ENCODE results near the gene DCHS2. TPM values are rescaled to one million over a fixed set of nuclear protein-coding genes. Genes with fewer than 3 reads are reported as not detected.

The DCHS2 gene
- total RNA-seq, 4 donors from 2014 or later = 0.27 to 0.84 (median 0.38) TPM

DNA sequence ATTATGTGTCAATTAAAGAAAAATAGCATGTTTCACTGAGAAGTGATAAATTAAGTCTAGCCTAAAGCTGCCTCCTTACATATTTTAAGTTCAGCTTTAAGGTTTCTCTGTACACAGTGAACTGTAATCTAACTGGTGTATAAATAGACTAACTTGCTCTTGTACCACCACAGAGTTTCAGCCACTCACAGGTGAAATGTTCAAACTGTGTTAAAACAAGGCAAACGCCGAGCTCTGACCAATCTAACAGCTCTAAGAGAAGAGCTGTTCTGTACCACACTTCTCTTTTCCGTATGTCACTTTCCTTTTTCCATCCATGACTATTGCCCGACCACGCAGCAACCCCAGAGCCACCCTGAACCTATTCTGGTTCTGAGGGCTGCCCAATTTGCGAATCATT, 64.5 kb downstream of the DCHS2 start:
- intact Hi-C loops (cut with DNase I; ENCODE audit: low total_unique reads) = no loop called here
- TF ChIP-seq POLR2A (IDR thresholded peaks at IDR 0.05) = no peak
- TF ChIP-seq, protein P1, sequence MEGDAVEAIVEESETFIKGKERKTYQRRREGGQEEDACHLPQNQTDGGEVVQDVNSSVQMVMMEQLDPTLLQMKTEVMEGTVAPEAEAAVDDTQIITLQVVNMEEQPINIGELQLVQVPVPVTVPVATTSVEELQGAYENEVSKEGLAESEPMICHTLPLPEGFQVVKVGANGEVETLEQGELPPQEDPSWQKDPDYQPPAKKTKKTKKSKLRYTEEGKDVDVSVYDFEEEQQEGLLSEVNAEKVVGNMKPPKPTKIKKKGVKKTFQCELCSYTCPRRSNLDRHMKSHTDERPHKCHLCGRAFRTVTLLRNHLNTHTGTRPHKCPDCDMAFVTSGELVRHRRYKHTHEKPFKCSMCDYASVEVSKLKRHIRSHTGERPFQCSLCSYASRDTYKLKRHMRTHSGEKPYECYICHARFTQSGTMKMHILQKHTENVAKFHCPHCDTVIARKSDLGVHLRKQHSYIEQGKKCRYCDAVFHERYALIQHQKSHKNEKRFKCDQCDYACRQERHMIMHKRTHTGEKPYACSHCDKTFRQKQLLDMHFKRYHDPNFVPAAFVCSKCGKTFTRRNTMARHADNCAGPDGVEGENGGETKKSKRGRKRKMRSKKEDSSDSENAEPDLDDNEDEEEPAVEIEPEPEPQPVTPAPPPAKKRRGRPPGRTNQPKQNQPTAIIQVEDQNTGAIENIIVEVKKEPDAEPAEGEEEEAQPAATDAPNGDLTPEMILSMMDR (IDR thresholded peaks at IDR 0.05) = no peak
- no peak overlapping the region for H3K4me3 ChIP-seq (ENCODE audit: low read depth, poor library complexity, severe bottlenecking)
- no peak for DNase-seq (ENCODE audit: low spot score in 2 of 2)
- WGBS, 2 donors = 84 to 90% methylated on average over 6 of the region's 6 CpGs

- 52 to 59% methylated on average over 3 of the region's 3 CpGs for WGBS, 2 donors
- no peak for DNase-seq (ENCODE audit: low spot score in 2 of 2)
- TF ChIP-seq, protein P1 (IDR thresholded peaks at IDR 0.05) = no peak
- no peak for TF ChIP-seq POLR2A (IDR thresholded peaks at IDR 0.05)
- no peak overlapping the region for H3K4me3 ChIP-seq (ENCODE audit: low read depth, poor library complexity, severe bottlenecking)
- intact Hi-C loops (cut with DNase I; ENCODE audit: low total_unique reads) = no loop called here
Measured at GRCh38 chr4:154425514-154425913, 66.1 kb downstream of the DCHS2 start.

DNA sequence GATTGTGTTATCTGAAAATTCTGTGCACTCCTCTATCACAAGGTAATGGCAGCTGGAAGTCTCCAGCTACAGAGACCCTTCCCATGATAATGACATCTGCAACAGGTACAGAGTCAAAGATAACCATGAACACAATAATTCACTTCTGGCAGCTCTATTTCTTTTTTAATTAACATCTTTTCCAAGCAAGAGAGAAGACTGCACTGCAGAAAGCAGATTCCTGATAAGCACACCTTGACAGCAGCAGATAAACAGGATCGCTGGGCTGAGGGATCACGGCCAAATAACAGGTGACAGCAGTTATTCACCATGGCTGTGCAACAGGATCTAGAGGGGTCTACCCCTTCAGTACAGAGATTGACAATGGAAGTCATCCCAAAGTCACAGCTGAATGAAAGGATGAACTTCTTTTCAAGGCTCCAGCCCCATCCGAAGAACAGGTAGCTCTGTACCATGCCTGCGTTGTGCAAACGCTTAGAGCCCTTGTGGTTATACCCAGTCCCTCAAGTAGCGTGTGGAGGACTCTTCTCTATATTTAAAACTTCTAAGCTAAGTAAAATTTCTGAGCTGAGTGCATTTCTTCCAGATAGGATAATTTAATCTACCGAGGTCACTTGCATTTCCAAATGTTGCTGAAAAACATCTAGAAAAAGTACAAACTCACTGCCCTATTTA, 66.7 kb downstream of the DCHS2 start:
- intact Hi-C loops (cut with DNase I; ENCODE audit: low total_unique reads) = no loop called here
- DNase-seq (ENCODE audit: low spot score in 2 of 2) = no peak
- H3K4me3 ChIP-seq (ENCODE audit: low read depth, poor library complexity, severe bottlenecking) = no peak overlapping the region
- WGBS, 2 donors = 73 to 78% methylated on average over 7 of the region's 7 CpGs
- no peak for TF ChIP-seq POLR2A (IDR thresholded peaks at IDR 0.05)
- TF ChIP-seq, protein P1 (IDR thresholded peaks at IDR 0.05) = no peak

- WGBS, 2 donors = 0% methylated on average over 1 of the region's 1 CpG
- no peak for DNase-seq (ENCODE audit: low spot score in 2 of 2)
- no peak for TF ChIP-seq POLR2A (IDR thresholded peaks at IDR 0.05)
- TF ChIP-seq, protein P1 (IDR thresholded peaks at IDR 0.05) = no peak
- no peak overlapping the region for H3K4me3 ChIP-seq (ENCODE audit: low read depth, poor library complexity, severe bottlenecking)
- intact Hi-C loops (cut with DNase I; ENCODE audit: low total_unique reads) = no loop called here
Measured at GRCh38 chr4:154422152-154422551, 69.4 kb downstream of the DCHS2 start.

- intact Hi-C loops (cut with DNase I; ENCODE audit: low total_unique reads) = no loop called here
Measured at GRCh38 chr4:154421618-154422017, 70.0 kb downstream of the DCHS2 start.

More at GRCh38 chr4:154421618-154422017, 70.0 kb downstream of the DCHS2 start:
- WGBS, 2 donors = 85 to 95% methylated on average over 6 of the region's 6 CpGs
- DNase-seq (ENCODE audit: low spot score in 2 of 2) = no peak
- no peak overlapping the region for H3K4me3 ChIP-seq (ENCODE audit: low read depth, poor library complexity, severe bottlenecking)
- no peak for TF ChIP-seq POLR2A (IDR thresholded peaks at IDR 0.05)
- TF ChIP-seq, protein P1 (IDR thresholded peaks at IDR 0.05) = no peak
